Activated CD8-positive, alpha-beta T cell treated with anti-CD3 and anti-CD28 coated beads, Interleukin-2, amount 10 ng/mL, durations not matched to agents 7 days and 5 days (primary cell): ENCODE measurements around the gene SCYL1. TPM values are rescaled to one million over a fixed set of nuclear protein-coding genes. Genes with fewer than 3 reads are reported as not detected.

ENCODE experiments used
- ATAC-seq: fragments of 150-1000 bp; cut with Tn5 transposase; one replicate; pipeline ENCODE4 v1.10.0; 2021; ENCODE audit warnings: moderate library complexity
- CTCF ChIA-PET: fragments of 350-600 bp; sonication (Branson Sonifier 250); formaldehyde crosslinking; loops from one replicate; lab custom pipeline; 2021; ENCODE audit warnings: antibody characterized with exemption; lab: Charles Lee
- POLR2A ChIA-PET: fragments of 350-600 bp; sonication (Branson Sonifier 250); formaldehyde crosslinking; loops from one replicate; lab custom pipeline; 2021; ENCODE audit warnings: antibody characterized with exemption; lab: Charles Lee
- DNase-seq: peaks from one replicate; pipeline ENCODE4 v3.0.0-alpha.2; 2020
- H3K27ac Mint-ChIP-seq: one replicate; pipeline ENCODE4 v1.8.0; 2021; ENCODE audit warnings: mild to moderate bottlenecking, mixed read lengths
- H3K27me3 Mint-ChIP-seq: one replicate; pipeline ENCODE4 v1.8.0; 2021; ENCODE audit warnings: low read depth, mixed read lengths
- H3K36me3 Mint-ChIP-seq: one replicate; pipeline ENCODE4 v1.8.0; 2021; ENCODE audit warnings: low read depth, mixed read lengths
- H3K4me1 Mint-ChIP-seq: one replicate; pipeline ENCODE4 v1.8.0; 2021; ENCODE audit warnings: low read depth, mixed read lengths
- H3K4me3 Mint-ChIP-seq: one replicate; pipeline ENCODE4 v1.8.0; 2021; ENCODE audit warnings: mild to moderate bottlenecking, mixed read lengths
- H3K9me3 Mint-ChIP-seq: one replicate; pipeline ENCODE4 v1.8.0; 2022; ENCODE audit warnings: mixed read lengths; ENCODE audit not compliant: insufficient read depth
- total RNA-seq, 2 experiments: library from RNA; stranded (reverse); gene quantifications; one replicate each; pipeline ENCODE4 v1.2.3, GENCODE V29; 2021

Gene SCYL1
- total RNA-seq, 2 experiments from 2014 or later, result 68.0 to 69.5 TPM

GRCh38 chr11:65496304-65497140, 28.4 kb upstream of the SCYL1 start:
- POLR2A ChIA-PET, result interaction anchor here (0.6 to 22.4 kb wide), 22 partner anchors 4 to 619 kb away, joined by 3 to 4167 read pairs (median 4); partner anchors contain the start of genes CAPN1, FAM89B, FRMD8 and MALAT1
- H3K27me3 Mint-ChIP-seq, result no peaks in the 10 kb centered on the region
- ATAC-seq, result peak; percentile 1
- CTCF ChIA-PET, result interaction anchor here (0.9 to 19.7 kb wide), 12 partner anchors 9 to 379 kb away, joined by 3 to 538 read pairs (median 5); partner anchors contain the start of genes NEAT1 and ZNHIT2
- H3K36me3 Mint-ChIP-seq, result no peaks in the 10 kb centered on the region
- H3K9me3 Mint-ChIP-seq, result no peaks in the 10 kb centered on the region
- H3K4me1 Mint-ChIP-seq, result peaks cover 39% of the 10 kb centered on the region
- no peak overlapping the region for H3K4me3 Mint-ChIP-seq
- no peak for DNase-seq
- H3K27ac Mint-ChIP-seq, result no peak overlapping the region

- no peaks in the 10 kb centered on the region for H3K36me3 Mint-ChIP-seq
- no peaks in the 10 kb centered on the region for H3K9me3 Mint-ChIP-seq
- no peak overlapping the region for H3K4me3 Mint-ChIP-seq
- DNase-seq (peak; percentile 98), ATAC-seq (peak; percentile 76)
- H3K27ac Mint-ChIP-seq, result no peak overlapping the region
- POLR2A ChIA-PET, result interaction anchor here (0.6 to 22.4 kb wide), 32 partner anchors 5 to 620 kb away, joined by 3 to 4167 read pairs (median 4); partner anchors contain the start of genes CAPN1, FAM89B, FRMD8 and KAT5
- CTCF ChIA-PET, result interaction anchor here (0.6 to 19.7 kb wide), 14 partner anchors 8 to 380 kb away, joined by 3 to 538 read pairs (median 5); partner anchors contain the start of genes NEAT1 and ZNHIT2
- H3K27me3 Mint-ChIP-seq, result no peaks in the 10 kb centered on the region
- peaks cover 35% of the 10 kb centered on the region for H3K4me1 Mint-ChIP-seq
These were observed 27.5 kb upstream of the SCYL1 start for GRCh38 chr11:65497141-65498041.

- H3K27ac Mint-ChIP-seq, result no peak overlapping the region
- H3K27me3 Mint-ChIP-seq, result no peaks in the 10 kb centered on the region
- ChIA-PET POLR2A (interaction anchor here (0.5 to 22.4 kb wide), 41 partner anchors 5 to 1140 kb away, joined by 3 to 4167 read pairs (median 6); partner anchors contain the start of genes DPF2, FAM89B, FRMD8 and KAT5), CTCF (interaction anchor here (0.6 to 19.7 kb wide), 9 partner anchors 9 to 122 kb away, joined by 3 to 538 read pairs (median 9); partner anchors contain the start of gene NEAT1)
- DNase-seq, result peak; percentile 81
- no peaks in the 10 kb centered on the region for H3K9me3 Mint-ChIP-seq
- no peak overlapping the region for H3K4me3 Mint-ChIP-seq
- peaks cover 28% of the 10 kb centered on the region for H3K4me1 Mint-ChIP-seq
- no peaks in the 10 kb centered on the region for H3K36me3 Mint-ChIP-seq
- ATAC-seq, result peak; percentile 10
These were observed 26.7 kb upstream of the SCYL1 start for GRCh38 chr11:65498042-65498726.

GRCh38 chr11:65498727-65498976, 26.2 kb upstream of the SCYL1 start:
- no peaks in the 10 kb centered on the region for H3K36me3 Mint-ChIP-seq
- no peak overlapping the region for H3K27ac Mint-ChIP-seq
- H3K27me3 Mint-ChIP-seq, result no peaks in the 10 kb centered on the region
- H3K4me3 Mint-ChIP-seq, result no peak overlapping the region
- H3K4me1 Mint-ChIP-seq, result peaks cover 29% of the 10 kb centered on the region
- ATAC-seq (no peak), DNase-seq (no peak)
- CTCF ChIA-PET, result interaction anchor here (1.7 to 19.7 kb wide), 7 partner anchors 9 to 117 kb away, joined by 4 to 538 read pairs (median 16); partner anchors contain the start of gene NEAT1
- POLR2A ChIA-PET, result interaction anchor here (0.5 to 22.4 kb wide), 36 partner anchors 5 to 1140 kb away, joined by 3 to 4167 read pairs (median 6); partner anchors contain the start of genes DPF2, FAM89B, FRMD8 and KAT5
- H3K9me3 Mint-ChIP-seq, result no peaks in the 10 kb centered on the region

- CTCF ChIA-PET, result interaction anchor here (1.7 to 19.7 kb wide), 7 partner anchors 8 to 118 kb away, joined by 4 to 538 read pairs (median 16); partner anchors contain the start of gene NEAT1
- Mint-ChIP-seq H3K4me3 (no peak within 1 kb of the TSS), H3K36me3 (no peaks in the 10 kb centered on the region), H3K27ac (no peak within 1 kb of the TSS), H3K27me3 (no peaks in the 10 kb centered on the region), H3K4me1 (peaks cover 28% of the 10 kb centered on the region), H3K9me3 (no peaks in the 10 kb centered on the region)
- peak; percentile 96 for DNase-seq
- POLR2A ChIA-PET, result interaction anchor here (0.6 to 22.4 kb wide), 45 partner anchors 4 to 503 kb away, joined by 3 to 4167 read pairs (median 6); partner anchors contain the start of genes BANF1, DPF2, EIF1AD and FAM89B
- peak; percentile 34 for ATAC-seq
These were observed 25.7 kb upstream of the SCYL1 start, which contains the start of gene MALAT1 for GRCh38 chr11:65498977-65499712. Gene MALAT1 (plus strand): TSS chr11:65499045.

GRCh38 chr11:65499713-65500386, 25.0 kb upstream of the SCYL1 start:
- no peak overlapping the region for H3K27ac Mint-ChIP-seq
- H3K4me3 Mint-ChIP-seq, result no peak overlapping the region
- H3K27me3 Mint-ChIP-seq, result no peaks in the 10 kb centered on the region
- H3K4me1 Mint-ChIP-seq, result peaks cover 29% of the 10 kb centered on the region
- no peaks in the 10 kb centered on the region for H3K9me3 Mint-ChIP-seq
- H3K36me3 Mint-ChIP-seq, result no peaks in the 10 kb centered on the region
- ChIA-PET POLR2A (interaction anchor here (0.5 to 22.4 kb wide), 43 partner anchors 4 to 836 kb away, joined by 3 to 4167 read pairs (median 5); partner anchors contain the start of genes BANF1, DPF2, EIF1AD and FAM89B), CTCF (interaction anchor here (0.6 to 19.7 kb wide), 10 partner anchors 10 to 120 kb away, joined by 3 to 538 read pairs (median 6); partner anchors contain the start of gene NEAT1)
- no peak for ATAC-seq
- DNase-seq, result no peak

GRCh38 chr11:65500387-65501185, 24.3 kb upstream of the SCYL1 start:
- Mint-ChIP-seq H3K9me3 (no peaks in the 10 kb centered on the region), H3K27me3 (no peaks in the 10 kb centered on the region), H3K4me3 (no peak overlapping the region), H3K4me1 (peaks cover 34% of the 10 kb centered on the region), H3K27ac (no peak overlapping the region), H3K36me3 (no peaks in the 10 kb centered on the region)
- DNase-seq (peak; percentile 62), ATAC-seq (no peak)
- CTCF ChIA-PET, result interaction anchor here (0.6 to 19.7 kb wide), 7 partner anchors 9 to 120 kb away, joined by 3 to 538 read pairs (median 4); partner anchors contain the start of gene NEAT1
- POLR2A ChIA-PET, result interaction anchor here (0.6 to 22.4 kb wide), 29 partner anchors 3 to 1229 kb away, joined by 3 to 4167 read pairs (median 8); partner anchors contain the start of genes BANF1, DPF2, EIF1AD and FAM89B

- ChIA-PET CTCF (interaction anchor here (1.5 to 19.7 kb wide), 3 partner anchors 9 to 80 kb away, joined by 6 to 538 read pairs (median 113); partner anchors contain the start of gene NEAT1), POLR2A (interaction anchor here (0.6 to 22.4 kb wide), 11 partner anchors 2 to 1229 kb away, joined by 3 to 4167 read pairs (median 20); partner anchors contain the start of genes FRMD8, MALAT1, NEAT1 and SCYL1)
- H3K4me1 Mint-ChIP-seq, result peaks cover 34% of the 10 kb centered on the region
- H3K4me3 Mint-ChIP-seq, result no peak overlapping the region
- DNase-seq (no peak), ATAC-seq (no peak)
- no peaks in the 10 kb centered on the region for H3K27me3 Mint-ChIP-seq
- H3K36me3 Mint-ChIP-seq, result no peaks in the 10 kb centered on the region
- H3K27ac Mint-ChIP-seq, result no peak overlapping the region
- no peaks in the 10 kb centered on the region for H3K9me3 Mint-ChIP-seq
These were observed 23.8 kb upstream of the SCYL1 start for GRCh38 chr11:65501186-65501471.
